NCI-H1092 (cell line): Measurements from ENCODE around the gene FASTK.
"Not testable (repeated sequence)": the region's sequence is repeated elsewhere in the genome, so short reads cannot be mapped to it uniquely, and the experiment has no call there.

Source experiments
- DNase-seq: peaks from one replicate; lab custom pipeline; 2025; lab: John Stamatoyannopoulos, UW

The FASTK gene

DNA sequence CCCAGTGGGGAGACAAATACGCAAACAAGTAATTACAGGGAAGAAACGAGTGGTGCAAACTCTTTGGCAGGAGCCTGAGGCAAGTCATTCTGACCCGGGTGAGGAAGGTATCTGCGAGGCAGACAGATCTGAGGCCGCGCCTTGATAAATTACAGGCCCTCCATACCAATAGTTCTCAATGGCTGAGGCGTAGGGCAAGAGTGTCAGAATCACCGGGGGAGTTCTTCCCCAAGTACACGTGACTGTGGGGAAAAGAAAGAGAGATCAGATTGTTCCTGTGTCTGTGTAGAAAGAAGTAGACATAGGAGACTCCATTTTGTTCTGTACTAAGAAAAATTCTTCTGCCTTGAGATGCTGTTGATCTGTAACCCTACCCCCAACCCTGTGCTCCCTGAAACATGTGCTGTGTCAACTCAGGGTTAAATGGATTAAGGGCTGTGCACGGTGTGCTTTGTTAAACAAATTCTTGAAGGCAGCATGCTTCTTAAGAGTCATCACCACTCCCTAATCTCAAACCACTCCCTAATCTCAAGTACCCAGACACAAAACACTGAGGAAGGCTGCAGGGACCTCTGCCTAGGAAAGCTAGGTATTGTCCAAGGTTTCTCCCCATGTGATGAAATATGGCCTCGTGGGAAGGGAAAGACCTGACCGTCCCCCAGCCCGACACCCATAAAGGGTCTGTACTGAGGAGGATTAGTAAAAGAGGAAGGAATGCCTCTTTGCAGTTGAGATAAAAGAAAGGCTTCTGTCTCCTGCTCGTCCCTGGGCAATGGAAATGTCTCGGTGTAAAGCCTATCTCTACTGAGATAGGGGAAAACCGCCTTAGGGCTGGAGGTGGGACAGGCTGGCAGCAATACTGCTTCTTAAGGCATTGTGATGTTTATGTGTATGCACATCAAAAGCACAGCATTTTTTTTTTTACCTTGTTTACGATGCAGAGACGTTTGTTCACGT is 53.6 kb downstream of the FASTK start:
- DNase-seq: not testable (repeated sequence)
